Activated CD4-positive, alpha-beta T cell treated with anti-CD3 and anti-CD28 coated beads, Interleukin-10, Interleukin-2, amounts not matched to agents 100 ng/mL and 50 ng/mL, durations not matched to agents 16 hours and 8 hours (primary cell): ENCODE results near the gene VOPP1.

Experiments used
- DNase-seq: peaks from one replicate; pipeline ENCODE4 v3.0.0-alpha.2; 2020

Gene VOPP1

DNA sequence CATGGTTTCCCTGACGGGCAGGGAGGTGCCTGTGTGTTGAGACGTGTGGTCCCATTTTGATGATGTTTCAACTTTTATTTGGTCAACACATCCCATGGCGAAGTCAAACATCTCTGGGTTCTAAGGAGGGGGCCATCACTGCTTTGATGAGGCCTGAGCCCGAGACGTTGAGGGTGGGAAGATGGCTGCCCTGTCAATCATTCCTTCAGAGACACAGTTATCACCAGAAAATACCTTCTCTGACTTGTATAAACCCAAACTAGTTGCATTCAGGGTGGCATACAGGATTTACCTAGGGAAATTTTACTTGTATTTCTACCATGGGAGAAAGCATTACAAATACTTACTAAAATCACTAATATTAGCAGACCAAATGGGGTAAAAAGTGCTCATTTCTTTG is 64.6 kb downstream of the VOPP1 start:
- DNase-seq: no peak

DNA sequence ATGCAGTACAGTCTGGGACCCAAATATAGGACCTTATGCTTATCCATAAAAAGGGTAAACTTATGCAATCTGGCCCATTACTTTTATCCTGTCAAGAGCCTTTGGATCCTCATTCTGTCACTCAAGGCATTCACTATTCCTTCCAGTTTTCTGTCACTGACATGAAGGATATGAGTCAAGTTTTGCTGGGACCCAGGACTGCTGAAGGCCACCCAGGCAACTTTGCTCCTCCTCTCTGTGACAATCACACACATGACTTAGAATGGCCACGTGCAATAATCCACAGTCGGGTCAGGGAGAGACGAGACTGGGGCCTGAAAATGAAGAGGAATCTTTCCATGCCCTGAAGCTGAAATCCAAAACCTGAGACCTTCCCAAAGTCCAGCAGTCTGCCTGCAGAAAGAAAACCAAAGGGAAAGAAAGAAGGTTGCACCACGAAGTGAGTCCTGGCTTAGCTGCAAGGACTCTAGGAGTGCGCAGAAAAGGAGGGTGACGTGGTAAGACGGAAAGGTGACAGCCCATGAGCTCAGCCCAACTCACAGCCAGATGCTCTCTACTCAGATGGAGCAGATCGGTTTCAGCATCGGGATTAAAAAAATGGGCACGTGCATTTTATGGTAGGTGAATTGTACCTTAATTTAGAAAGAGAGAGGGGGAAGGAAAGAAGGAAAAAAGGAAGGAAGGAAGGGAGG is 67.2 kb downstream of the VOPP1 start:
- DNase-seq: no peak

DNA sequence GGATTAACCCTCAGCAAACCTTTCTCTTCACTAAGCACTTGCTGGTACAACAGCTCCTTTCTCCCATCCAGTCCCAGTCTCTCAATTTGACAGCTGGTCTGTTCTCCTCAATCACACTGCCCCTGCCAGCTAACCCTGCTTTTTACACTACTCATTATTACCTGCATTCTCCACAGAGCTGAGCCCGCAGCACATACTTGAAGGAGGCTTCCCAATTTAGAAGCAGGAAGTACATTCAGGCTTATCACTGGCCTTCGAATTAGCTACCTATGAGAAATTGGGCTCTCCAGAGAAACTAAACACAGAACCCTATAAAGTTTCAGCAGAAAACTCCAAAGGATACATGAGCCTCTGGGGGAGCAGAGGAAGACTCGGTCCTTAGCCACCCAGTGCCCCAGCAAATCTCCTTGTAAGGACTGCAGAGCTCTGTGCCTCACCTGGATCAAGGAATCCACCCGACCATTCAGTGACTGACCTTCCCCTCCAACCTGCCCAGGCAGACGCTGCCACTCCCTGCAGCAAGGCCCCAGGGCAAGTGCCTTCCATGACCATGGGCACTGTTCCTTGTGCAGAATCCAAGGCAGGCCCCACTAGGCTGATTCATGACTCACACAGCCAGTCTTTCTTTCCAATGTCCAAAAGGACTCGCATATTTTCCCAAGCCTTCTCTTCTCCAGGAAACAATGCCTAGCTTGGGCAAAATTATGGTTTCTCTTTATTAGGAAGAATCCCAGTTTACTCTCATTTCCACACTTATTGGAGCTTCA is 68.0 kb downstream of the VOPP1 start:
- DNase-seq: no peak

DNA sequence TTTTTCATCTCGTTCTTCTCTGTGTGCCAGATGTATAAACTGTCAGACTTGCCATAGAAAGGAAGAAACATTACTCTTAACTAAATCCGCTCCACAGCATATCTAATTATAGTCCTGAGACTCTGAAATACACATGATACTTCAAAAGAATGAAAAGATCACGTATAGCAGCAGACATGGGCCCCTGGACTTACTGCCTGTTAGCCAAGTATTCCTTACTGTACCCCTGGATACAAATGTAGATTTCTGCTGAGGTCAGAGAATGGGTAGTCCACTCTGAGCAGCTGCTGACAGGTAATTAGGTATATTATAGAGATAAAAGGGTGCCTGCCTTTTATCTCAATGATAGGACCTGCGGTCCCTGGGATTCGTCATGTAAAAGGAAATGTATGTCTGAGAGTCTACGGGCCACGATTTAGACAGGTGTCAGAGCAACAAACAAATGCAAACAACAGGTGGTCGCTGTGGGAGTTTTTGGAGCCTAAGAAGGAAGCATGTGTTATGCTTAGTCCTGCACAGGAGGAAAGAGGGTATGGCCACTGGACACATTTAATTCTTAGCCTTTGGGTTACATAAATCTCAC is 69.4 kb downstream of the VOPP1 start:
- no peak for DNase-seq

DNA sequence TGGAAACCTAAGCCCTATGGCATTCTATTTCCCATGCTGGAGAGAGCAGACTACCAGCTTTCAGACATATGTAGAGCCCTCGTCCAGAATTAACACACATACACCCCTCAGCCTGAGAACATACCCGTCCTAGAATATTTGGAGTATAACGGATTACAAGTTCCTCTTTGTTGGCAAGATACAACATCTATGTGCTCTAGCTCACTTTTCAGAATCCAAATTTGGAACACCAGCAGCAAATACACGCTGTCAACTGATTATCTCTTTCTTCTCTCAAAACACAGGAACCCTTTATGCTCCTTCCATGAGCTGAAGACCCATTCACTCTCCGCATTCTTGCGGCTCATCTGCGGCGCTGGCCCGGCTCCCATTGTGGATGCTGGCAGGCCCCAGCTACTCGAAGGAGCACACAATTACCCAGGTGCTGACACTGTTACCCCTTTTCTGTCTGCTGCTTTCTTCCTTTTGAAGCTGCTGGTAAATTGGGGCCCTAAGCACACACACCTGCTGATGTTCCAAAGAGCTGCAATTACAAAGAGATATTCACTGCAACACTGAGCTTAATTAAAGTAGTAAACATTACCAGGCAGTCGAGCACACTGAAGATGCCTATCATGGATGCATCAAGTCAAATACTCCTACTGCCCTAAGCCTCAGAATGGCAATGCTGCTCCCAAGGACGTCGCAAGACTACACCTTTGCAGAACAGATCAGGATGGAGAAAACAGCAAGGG is 70.0 kb downstream of the VOPP1 start:
- no peak for DNase-seq

DNA sequence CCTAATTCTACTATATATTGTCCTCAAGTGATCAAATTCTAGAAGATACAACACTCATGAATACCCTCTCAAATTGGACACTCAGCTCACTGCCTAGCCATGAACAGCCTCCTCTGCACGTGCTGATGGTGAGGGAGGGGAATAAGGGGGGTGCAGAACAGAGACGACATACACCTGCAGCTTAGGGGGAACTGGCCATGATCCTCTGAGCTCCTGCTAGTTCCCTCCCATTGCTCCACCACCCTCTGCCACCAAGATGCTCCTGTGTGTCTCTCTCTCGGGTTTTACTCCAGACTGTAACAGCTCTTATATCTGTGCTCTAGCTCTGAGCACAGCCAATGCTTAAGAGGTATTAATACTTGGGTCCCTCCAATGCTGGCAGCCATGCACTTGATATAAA is 70.7 kb downstream of the VOPP1 start:
- no peak for DNase-seq

DNA sequence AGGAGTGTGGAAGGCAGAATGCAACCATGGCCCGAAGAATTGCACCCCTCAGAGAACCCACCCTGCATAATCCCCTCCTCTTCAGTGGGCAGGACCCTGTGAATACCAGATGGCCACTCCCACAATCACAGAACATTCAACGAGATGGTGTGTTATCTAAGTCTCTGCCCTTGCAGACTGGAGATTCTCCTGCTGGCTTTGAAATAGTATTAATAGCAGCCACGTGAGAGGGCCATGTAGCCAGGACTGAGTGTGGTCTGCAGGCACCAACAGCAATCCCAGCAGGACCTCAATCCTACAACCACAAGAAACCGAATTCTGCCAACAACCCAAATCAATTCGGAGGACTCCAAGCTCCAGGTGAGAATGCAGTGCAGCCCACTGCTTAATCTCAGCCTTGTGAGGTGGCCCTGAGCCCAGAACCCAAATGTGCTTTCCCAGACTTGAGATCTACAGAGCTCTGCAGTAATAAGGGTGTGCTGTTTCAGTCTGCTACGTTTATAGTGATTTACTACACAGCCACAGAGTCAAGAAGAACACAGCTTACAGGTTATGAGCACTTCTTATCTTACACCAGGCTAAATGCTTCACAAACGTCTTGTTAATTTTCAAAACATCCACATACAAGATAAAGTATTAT is 72.1 kb downstream of the VOPP1 start:
- no peak for DNase-seq

DNA sequence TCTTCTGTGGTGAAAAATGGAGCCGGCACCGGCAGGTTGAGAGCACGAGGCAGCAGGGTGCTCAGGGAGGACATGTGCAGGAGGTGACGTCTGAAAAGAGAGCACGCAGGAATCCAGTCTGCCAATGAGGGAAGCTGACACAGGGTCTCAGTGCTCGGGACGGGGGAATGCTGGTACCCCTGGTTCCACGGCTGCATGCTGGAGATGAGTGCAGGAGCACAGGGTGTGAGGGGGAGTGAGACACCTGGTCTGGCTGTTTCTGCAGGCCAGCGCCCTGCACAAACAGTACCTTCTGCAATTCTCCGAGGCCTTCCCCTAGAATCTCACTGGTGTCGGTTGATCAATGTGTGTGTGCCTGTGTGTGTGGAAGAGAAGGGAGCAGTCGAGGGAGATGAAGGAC is 72.7 kb downstream of the VOPP1 start:
- DNase-seq: no peak

DNA sequence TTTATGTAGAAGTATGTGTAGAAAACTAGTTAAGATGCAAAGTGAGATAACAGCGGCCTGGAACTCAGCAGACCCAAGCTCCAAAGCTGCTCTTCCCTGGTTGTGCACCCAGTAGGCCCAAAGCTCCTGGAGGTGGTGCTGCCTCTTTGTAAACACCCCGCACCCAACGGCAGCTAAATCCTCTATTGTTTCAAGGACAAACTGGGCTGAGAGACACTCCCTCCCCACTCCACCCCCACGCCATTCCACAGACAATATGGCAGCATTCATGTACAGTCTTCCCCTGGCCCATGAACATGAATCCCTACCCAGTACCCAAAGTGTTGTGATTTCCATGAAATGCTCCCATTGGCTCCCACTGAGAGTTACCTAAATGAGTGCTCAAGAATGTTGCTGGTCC is 73.5 kb downstream of the VOPP1 start:
- DNase-seq: no peak

DNA sequence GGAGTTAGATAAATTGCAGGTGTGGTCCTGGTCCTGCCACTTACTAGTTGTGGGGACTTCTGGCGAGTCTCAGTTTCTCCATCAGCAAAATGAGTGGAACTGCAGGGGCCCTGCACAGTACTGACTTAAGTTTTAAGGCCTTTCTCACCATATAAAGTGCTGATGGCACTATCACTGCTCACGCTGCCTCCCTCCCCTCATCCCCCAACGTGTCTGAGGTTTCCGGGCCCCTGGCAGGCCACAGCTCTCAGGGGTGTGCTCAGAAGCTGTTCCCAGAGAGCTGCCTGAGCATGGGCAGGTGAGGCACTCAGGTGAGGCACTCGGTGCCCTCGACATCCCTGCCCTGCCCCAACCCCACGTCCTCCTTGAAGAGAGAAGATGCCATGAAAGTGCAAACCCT is 74.2 kb downstream of the VOPP1 start:
- no peak for DNase-seq

DNA sequence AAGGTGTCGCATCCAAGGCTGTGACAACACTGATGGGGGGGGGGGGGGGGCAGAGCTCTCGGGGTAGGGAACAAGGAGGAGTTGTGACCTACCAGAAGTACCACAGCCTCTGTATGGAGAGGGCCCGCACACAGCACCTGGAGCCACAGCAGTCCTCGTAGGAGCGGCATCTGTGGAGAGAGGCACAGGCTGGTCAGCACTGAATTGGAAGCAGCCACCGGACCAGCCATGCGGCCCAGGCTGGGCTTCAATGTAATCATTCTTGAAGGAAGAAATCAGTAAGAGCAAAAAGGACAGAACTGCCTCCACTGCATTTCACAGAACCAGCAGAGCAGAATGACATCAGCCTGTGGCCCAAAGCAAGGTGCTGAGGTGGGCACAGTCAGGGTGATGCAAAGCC is 74.8 kb downstream of the VOPP1 start:
- no peak for DNase-seq

DNA sequence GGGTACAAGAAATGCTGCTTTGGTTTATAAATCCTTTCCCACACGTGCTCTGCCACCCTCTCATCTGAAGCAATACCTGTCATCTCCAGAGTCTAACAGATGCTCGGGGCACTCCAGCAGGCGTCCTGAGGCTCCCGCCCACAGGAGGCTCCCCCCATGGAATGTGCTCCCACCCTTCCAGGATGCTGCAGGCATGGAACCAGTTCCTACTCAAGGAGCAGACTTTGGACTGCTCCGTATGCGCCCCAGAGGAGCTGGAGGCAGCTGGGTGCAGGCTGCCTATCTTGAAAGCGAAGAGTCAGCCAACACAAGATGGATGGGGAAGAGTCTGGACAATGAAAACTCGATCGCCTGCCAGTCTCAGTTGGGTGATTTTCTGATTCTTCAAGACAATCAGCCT is 75.4 kb downstream of the VOPP1 start:
- DNase-seq: no peak

DNA sequence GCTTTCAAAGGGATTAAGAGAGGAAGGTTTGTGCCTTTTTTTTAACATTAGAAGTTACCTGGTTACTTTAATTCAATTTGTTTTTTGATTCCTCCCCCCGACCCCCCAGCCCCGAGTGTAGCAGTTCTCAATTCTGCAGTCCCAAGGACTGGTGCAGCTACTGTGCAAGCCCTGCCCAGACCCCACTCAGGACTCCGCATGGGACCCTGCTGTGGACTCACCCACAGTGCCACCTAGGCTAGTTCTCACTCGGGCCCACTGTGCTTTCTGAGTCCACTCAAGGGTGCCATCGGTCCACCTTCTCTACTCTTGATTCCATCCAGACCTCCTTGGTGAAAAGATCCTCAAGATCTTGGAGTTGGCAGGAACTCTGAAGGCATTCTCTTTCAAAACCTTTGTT is 77.4 kb downstream of the VOPP1 start:
- DNase-seq: no peak

DNA sequence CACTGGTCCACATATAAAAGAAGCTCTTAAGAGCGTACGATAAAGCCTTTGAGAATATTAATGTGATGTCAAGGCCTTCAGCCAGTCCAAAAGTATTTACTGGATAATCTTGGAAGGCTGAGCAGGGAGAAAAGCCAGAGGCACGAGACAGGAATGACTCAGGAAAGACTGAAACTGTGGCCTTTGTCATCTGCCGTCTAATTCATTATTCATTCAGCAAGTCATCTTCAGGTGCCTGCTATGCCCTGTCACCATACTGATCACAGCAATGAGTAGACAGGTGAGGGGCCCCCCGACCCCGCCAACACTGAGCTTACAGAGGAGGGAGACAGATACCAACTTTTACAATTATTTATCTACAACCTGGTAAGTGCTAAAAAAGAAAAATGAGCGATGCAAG is 78.9 kb downstream of the VOPP1 start:
- no peak for DNase-seq

DNA sequence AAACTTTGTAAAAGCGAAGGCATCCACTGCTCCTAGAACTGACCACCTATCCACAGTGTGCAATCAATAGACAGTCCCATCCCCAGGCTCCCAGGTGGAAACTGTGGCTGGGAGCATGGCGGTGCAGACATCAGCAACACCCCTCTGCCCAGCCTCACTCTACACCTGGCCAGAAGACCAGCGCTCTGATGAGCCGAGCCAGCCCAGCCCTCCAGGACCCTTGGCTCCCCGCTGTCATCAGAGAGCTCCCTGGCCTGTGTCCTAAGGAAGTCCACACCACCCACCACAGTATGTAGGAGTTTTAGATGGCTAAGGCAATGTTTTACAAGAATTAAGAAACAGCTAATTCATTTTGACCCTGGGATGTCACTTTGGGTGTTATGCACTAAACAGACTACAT is 81.0 kb downstream of the VOPP1 start:
- no peak for DNase-seq

DNA sequence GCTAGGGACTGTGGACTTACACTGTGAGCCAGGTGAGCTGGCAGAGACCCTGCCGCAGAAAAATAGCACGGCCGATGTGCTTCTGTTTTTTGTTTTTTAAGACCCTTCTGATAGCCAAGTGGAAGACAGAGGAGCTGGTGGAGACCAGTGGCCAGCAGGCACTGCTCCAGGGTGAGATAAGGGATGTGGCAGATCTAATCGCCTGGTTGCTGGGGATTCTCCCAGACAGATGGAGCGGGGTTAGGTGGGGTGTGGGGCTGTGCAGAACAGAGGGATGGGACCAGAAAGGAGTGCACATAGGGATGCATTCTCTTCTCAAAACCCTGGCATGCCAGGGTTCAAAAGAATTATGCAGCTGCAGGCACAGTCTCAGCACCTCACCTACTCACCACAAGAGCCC is 82.2 kb downstream of the VOPP1 start:
- no peak for DNase-seq

DNA sequence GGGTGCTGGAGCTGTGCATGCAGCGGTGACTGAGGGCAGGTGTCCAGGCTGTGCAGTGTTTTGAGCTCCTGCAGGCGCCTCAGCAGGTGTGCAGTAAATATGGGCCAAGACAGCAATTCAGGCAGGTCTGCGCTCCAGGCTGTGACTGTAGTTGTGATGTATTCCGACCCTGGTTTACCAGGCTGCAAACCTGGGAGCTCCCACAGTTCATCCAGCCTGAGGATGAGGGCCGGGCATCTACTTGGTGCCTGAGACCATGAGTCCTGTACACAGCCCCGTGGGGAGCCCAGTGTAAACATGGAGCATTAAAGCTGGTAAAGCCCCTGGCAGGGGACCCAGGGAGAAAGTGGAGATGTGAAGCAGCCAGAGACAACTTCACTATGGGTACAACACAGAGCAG is 82.8 kb downstream of the VOPP1 start:
- DNase-seq: no peak

DNA sequence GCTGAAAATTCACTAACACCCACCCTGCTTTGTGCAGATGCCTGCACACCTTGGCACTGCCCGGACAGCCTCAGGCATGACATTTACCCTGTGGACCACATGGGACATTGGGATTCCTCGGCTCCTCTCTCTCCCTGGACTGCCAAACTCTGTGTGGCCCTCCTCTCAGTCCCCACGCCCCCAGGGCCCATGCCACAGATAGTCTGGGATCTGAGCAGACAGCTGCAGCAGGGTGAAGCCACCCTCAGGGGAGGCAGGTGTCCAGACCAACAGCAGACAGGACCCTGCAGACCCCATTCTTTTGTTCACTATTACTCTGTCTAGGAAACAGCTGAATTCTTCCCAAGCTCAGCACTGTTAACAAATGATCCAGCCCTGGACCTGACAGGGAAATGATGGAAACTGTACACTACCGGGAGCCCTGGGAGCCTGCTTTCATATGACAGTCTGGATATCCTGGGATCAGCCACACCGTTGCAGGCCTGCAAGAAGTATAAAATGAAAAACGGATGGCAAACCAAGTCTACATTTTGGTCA is 83.4 kb downstream of the VOPP1 start:
- no peak for DNase-seq

DNA sequence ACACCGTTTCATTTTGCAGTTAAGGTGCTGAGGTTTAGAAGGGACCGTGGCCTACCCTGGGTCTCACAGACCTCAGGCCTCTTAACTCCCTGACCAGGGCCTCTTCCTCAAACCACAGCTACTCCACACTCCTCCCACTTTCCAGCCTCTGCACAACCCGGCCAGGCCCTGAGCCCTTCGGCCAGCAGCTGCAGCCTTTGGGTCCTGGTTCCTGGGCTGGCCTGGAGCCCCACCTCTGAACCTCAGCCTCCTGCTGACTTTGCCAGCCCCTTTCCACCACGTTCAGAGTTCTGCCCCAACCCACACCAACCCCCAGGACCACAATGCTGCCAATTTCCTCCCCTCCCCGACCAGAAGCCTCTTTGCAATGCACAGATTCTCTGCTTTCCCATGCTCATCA is 84.1 kb downstream of the VOPP1 start:
- DNase-seq: no peak

DNA sequence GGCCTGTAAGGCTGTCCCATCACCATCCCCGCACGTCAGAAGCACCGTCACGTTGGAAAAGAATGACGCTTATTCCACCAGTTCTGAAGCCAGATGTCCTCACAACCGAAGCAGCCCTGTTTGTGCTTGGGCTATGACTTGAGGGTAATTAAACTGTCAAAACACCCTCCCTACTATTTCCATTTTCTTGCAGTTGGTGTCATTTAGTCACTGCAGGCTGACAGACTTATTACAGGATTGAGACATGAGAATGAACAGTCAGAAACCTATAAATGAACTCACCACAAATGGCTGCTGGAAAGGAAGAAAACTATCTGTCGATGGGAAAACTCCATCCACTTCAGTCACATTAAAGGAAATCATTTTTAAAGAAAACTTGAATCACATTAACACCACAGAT is 85.3 kb downstream of the VOPP1 start:
- DNase-seq: no peak

DNA sequence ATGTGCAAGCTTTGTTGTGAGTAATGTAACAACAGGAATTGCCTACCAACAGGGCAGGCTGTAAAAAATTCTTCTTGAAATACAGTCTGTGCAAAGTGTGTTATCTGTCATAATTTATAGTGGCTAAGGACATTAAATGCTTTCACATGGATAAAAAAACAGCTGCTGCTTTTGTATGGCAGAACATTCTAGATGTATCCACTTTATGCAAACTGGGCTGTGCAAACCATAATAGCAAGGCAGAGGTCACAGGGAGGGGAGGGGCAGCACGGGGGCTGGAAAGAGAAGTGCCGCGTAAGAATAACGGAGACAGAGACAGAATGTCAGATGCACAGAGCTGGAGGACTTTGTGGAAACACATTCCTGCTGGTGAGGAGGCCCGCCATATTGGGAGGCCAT is 86.1 kb downstream of the VOPP1 start:
- DNase-seq: no peak

DNA sequence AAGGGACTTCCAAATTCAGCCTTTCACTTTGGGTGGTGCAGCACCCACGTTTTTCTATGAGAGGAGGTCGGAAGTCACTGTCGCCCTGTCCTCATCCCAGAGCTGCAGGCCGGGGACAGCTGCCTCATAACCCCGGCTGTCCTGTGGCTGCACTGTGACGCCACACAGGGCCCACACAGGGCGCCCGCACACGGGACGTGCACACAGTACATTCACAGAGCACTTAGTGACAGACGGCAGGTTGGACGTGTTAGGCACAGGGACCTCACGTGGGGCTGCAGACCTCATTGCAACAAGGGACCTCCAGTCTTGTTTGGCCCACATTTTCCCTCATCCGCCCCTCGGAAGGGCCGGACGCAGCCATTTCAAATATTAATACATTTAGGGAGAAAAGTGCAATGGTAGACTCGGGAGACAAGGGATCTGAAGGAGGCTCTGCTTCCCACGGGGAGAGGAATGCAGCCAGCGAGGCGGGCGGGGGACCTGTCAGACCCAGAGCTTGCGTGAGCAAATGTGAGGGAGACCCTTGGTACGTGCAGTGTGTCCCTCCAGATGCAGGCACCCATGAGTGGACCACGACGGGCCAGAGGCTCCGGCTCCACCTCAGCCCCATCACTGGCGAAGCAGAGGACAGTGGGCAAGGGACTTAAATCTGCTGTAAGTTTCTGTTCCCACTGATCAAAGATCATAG is 86.7 kb downstream of the VOPP1 start:
- no peak for DNase-seq
